Cerebellar nuclear complex (tissue), 1 donor: Measurements from ENCODE around the gene SEZ6L2.
"Not testable (repeated sequence)": the region's sequence is repeated elsewhere in the genome, so short reads cannot be mapped to it uniquely, and the experiment has no call there.

Experiments used
- DNase-seq, 2 experiments: peaks; one replicate each; lab custom pipeline; 2025; lab: John Stamatoyannopoulos, UW

SEZ6L2 gene

DNA sequence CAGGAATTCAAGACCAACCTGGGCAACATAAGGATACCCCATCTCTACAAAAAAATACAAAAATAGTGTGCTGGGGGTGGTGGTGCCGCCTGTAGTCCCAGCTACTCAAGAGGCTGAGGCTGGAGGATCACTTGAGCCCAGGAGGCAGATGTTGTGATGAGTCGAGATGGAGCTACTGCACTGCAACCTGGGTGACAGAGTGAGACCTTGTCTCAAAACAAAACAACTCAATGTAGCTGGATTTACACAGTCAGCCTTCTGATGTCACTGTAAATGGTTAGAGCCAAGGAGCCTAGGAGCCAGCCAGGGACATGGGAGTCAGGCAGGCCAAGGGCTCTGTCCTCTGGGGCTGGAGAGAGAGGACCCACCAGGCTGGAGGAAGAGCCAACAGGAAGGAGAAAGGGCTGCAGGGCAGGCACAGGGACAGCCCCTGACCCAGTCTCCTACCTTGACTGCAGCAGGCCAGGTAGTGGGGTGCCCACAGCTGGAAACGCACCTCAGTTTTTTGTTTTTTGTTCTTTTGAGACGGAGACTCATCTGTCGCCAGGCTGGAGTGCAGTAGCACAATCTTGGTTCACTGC lies 44.7 kb downstream of the SEZ6L2 start:
- DNase-seq, result no peak

- peak; percentile 31 to 69 for DNase-seq
Observed at GRCh38 chr16:29852654-29853053, 46.7 kb downstream of the SEZ6L2 start.

DNA sequence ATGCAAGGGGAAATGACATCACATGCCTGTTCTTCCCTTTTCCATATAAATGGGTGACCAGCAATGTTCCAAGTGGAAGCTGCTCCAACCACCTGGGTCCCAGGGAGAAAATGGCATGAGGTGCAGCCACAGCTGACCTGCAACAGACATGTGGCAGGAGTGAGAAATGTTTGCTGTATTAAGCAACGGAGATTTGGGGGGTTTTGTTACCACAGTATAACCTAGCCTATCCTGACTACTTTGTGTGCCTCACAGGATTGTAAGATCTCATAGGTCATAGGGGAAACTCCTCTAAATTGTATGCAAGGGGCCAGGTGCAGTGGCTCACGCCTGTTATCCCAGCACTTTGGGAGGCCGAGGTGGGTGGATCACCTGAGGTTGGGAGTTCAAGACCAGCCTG lies 48.4 kb downstream of the SEZ6L2 start:
- no peak for DNase-seq

DNA sequence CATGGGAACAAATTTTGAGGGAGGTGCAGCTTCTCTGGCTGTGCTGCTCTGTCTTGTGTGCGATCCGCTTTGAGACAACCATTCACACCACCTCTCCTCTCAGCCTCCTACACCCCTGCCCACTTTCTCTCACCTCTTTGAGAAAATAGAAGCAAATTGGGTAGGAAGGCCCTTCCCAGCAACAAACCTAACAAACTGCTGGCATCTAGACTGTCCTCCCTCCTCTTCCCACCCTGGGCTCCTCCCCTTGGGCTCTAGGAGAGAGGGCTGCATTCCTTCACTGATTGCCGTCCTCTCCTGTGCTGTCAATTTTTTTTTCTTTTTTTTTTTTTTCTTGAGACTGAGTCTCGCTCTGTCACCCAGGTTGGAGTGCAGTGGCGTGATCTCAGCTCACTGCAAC lies 49.8 kb downstream of the SEZ6L2 start:
- DNase-seq, result no peak

DNA sequence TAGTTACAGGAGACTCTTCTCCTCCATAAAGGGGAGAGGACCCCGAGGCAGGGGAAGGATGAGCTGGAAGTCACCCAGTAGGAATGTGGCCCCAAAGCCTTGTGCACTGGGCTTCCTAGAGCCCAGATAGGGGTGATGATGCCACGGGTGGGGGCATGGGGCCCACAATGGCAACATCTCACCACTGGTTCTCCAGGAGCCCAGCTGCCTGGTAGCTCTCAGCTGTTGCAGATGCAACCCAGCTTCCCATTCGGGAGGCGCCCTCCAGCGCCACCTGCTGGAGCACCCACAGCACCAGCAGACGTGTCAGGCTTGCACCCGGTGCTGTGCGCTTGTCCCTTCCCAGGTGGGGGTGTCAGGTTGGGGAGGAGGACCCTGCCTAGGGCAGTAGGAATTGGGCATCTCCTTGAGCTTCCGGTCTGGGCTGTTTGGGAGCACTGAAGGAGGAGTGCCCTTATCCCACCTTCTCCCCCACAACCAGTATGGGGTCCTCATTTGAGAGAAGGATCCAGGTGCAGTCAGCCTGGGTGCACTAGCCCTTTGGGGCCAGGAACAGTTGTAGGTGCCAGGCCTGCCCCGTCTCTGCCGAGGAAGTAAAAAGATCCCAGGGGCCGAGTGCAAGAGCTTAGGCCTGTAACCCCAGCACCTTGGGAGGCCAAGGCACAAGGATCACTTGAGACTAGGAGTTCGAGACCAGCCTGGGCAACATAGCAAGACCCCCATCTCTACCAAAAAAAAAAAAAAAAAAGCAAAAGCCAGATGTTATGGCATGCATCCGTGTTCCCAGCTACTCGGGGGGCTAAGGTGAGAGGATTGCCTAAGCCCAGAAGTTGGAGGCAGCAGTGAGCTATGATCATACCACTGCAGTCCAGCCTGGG lies 50.7 kb downstream of the SEZ6L2 start:
- DNase-seq, result no peak

DNA sequence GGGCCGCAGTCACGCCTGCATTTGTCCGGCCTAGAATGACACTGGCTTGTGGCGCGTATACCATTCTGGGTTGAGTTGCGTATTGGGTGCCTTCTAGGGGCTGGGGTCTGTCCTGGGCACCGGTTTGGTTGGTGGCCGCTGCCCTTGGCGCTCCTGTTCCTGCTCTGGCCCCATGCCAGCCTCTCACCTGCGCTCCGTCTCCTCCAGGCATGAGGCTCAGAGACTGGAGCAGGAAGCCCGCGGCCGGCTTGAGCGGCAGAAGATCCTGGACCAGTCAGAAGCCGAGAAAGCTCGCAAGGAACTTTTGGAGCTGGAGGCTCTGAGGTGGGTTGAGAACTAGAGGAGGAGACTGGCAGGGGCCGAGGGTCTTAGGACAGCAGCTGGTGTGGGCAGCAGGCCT lies 53.7 kb downstream of the SEZ6L2 start:
- DNase-seq, result no peak

DNA sequence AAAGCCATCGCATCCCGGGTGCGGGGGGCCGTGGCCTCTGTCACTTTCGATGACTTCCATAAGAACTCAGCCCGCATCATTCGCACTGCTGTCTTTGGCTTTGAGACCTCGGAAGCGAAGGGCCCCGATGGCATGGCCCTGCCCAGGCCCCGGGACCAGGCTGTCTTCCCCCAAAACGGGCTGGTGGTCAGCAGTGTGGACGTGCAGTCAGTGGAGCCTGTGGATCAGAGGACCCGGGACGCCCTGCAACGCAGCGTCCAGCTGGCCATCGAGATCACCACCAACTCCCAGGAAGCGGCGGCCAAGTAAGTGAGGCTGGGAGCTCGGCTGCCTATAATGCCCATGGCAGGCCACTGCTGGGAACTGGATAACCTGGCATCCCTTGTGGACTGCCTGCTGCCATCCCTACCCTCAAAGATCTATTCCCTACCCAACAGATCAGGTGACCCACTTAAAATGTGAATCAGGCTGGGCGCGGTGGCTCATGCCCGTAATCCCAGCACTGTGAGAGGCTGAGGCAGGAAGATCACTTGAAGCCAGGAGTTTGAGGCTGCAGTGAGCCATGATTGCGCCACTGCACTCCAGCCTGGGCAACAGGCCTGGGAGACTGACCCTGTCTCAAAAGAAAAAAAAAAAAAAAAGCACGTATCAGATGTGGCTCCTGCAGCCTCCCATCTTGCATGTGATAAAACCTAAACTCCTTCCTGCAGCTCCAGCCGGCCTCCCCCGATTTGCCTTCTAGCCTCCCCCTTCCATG lies 54.6 kb downstream of the SEZ6L2 start:
- DNase-seq, result peak in 1 of 2 experiments; percentile 21

GRCh38 chr16:29843931-29844330 lies 55.4 kb downstream of the SEZ6L2 start:
- DNase-seq, result no peak

DNA sequence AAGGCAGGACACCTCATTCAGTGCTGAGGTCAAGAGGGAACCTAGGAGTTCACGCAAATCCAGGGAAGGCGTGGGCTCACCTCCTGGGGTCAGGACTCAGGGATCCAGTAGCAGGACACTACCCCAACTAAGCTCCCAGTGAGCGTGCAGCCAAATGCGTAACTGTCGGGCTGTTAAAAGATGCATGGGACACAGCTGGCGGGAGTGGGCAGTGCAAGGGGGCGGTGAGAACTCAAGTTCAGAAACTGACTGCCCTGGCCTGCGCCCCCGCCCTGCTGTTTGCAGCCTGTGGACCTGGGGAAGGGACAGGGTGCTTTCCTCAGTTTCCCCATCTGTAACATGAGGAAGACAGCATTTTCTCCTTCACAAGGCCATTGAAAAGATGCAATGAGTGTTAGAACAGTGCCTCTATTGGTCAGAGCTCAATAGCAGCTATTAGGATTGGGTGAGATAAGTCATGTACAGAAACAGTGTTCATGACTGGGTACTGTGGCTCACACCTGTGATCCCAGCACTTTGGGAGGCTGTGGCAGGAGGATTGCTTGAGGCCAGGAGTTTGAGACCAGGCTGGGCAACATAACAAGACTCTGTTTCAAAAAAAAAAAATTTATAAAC lies 56.5 kb downstream of the SEZ6L2 start:
- no peak for DNase-seq

DNA sequence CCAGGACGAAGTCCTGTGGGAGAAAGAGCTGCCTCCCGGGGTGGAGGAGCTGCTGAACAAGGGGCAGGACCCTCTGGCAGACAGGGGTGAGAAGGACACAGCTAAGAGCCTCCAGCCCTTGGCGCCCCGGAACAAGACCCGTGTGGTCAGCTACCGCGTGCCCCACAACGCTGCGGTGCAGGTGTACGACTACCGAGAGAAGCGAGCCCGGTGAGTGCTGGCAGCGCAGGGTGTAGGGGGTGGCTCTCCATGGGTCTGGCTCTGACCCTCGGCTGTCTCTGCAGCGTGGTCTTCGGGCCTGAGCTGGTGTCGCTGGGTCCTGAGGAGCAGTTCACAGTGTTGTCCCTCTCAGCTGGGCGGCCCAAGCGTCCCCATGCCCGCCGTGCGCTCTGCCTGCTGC lies 57.7 kb downstream of the SEZ6L2 start:
- no peak for DNase-seq

DNA sequence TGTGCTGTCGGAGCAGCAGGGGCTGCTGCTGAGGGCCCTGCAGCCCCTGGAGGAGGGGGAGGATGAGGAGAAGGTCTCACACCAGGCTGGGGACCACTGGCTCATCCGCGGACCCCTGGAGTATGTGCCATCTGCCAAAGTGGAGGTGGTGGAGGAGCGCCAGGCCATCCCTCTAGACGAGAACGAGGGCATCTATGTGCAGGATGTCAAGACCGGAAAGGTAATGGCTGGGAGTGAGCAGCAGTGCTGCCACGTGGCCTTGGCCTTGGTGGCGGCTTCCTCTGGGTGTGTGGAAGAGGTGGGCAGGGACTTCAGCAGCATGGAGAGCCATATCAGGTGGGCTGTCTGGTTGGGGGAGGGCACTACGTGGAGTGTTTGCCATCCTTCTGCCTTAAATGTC lies 59.1 kb downstream of the SEZ6L2 start:
- DNase-seq, result no peak

DNA sequence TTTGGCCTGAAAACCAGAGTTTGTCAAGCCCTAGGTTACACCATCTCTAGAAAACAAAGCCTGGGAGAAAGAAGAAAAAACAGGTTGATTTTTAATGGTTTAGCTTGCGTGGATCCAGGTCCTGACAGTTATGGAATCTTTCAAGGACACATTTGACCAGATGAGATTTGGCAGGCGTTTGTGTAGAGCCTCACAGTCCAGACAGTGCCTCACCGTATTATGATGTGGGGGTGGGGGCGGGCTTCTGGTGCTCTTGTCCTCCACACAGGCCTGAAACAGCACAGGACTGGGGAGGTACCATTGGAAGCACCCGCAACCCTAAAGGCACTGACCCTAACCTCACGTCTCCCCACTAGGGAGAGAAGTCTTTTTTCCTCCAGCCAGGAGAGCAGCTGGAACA lies 59.5 kb downstream of the SEZ6L2 start:
- DNase-seq, result no peak

DNA sequence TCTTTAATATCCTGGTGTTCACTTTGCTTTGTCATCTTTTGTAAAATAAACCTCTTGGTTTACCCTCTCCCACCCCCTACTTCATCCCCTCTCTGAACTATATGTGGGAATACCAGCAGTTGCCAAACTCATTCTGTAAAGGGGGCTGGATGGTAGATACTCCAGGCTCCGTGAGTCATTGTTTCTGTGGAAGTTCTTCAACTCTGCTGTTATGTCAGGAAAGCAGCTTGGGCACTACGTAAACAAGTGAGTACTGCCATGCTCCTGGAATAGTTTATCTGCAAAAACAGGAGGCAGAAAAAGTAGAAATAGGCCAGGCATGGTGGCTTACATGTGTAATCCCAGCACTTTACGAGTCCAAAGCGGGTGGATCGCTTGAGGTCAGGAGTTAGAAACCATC lies 61.5 kb downstream of the SEZ6L2 start:
- no peak for DNase-seq

DNA sequence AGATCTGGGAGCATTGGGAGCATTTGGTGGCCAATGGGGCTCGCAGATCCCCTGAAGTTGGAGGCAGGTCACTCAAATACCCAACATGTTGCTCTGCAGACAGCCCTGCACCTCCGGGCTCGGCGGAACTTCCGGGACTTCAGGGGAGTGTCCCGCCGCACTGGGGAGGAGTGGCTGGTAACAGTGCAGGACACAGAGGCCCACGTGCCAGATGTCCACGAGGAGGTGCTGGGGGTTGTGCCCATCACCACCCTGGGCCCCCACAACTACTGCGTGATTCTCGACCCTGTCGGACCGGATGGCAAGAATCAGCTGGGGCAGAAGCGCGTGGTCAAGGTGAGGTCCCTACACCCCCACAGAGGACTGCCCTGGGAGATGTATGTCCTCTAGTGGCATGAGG lies 62.7 kb downstream of the SEZ6L2 start:
- no peak for DNase-seq

DNA sequence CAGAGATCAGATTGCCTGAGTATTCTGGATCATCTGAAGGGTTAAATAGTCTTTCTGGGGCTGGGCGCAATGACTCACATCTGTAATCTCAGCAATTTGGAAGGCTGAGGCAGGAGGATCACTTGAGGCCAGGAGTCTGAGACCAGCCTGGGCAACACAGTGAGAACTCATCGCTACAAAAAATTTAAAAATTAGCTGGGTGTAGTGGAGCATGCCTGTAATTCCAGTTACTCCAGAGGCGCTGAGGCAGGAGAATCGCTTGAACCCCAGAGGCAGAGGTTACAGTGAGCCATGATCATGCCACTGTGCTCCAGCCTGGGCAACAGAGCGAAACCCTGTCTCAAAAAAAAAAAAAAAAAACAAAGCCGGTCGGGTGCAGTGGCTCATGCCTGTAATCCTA lies 63.4 kb downstream of the SEZ6L2 start:
- DNase-seq, result no peak

- no peak for DNase-seq
Observed at GRCh38 chr16:29834079-29834478, 65.3 kb downstream of the SEZ6L2 start.

GRCh38 chr16:29833219-29833618 lies 66.1 kb downstream of the SEZ6L2 start:
- not testable (repeated sequence) for DNase-seq

DNA sequence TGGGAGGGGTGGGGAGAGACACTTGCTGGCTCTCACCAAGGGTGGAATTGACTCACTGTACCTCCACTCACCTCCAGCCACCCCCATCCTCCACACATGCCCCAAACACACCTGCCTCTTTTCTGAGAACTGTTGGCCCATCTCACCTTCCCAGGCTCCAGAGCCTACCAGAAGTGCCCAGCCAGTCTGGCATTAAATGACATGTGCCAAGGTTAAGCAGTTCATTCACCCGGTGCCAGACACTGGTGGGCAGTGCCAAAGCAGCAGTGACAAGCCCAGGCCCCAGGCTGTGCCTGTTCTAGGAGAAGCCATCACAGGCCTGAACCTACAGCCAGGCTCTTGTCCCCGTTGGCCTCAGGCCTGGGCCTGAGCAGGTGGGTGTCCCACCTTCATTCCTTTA lies 67.9 kb downstream of the SEZ6L2 start:
- peak; percentile 42 to 77 for DNase-seq

DNA sequence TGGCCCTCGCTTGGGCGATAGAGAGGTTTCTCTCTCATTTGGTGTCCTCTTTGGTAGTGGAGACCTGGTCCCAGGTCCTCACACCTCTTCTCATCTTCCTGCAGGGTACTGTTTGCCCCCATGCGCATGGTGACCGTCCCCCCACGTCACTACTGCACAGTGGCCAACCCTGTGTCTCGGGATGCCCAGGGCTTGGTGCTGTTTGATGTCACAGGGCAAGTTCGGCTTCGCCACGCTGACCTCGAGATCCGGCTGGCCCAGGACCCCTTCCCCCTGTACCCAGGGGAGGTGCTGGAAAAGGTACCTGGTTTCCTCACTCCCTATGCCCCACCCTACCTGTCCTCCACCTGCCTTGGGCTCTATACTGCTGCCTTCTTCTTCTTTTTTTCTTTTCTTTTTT lies 68.6 kb downstream of the SEZ6L2 start:
- no peak for DNase-seq

GRCh38 chr16:29826342-29826695 lies 73.0 kb downstream of the SEZ6L2 start:
- no peak for DNase-seq

GRCh38 chr16:29825145-29826044 lies 74.0 kb downstream of the SEZ6L2 start:
- DNase-seq, result peak; percentile 82 to 95
